MG63 (cell line): ENCODE results near the gene PHLDB2. TPM values are rescaled to one million over a fixed set of nuclear protein-coding genes. Genes with fewer than 3 reads are reported as not detected.

Experiments used
- DNase-seq: peaks from one replicate; pipeline ENCODE4 v3.0.0-alpha.2; 2020
- H3K27me3 ChIP-seq: fragments of 250-450 bp; sonication (Bioruptor Pico); 2 replicates; pipeline ENCODE4 v1.5.1; 2020; ENCODE audit warnings: mild to moderate bottlenecking, moderate library complexity
- H3K36me3 ChIP-seq: fragments of 250-450 bp; sonication (Bioruptor Pico); 2 replicates; pipeline ENCODE4 v1.5.1; 2020; ENCODE audit warnings: mild to moderate bottlenecking, moderate library complexity
- H3K4me3 ChIP-seq: fragments of 250-450 bp; sonication (Bioruptor Pico); 2 replicates; pipeline ENCODE4 v1.5.1; 2020; ENCODE audit warnings: mild to moderate bottlenecking, moderate library complexity
- H3K9me3 ChIP-seq: fragments of 250-450 bp; sonication (Bioruptor Pico); 2 replicates; pipeline ENCODE4 v1.5.1; 2020; ENCODE audit warnings: mild to moderate bottlenecking, moderate library complexity
- total RNA-seq: library from RNA; depleted of rRNA; stranded (reverse); fragments of >200 nt; shearing (Covaris generic); gene quantifications from 2 replicates; pipeline ENCODE4 v1.2.3, GENCODE V29; 2014; ENCODE audit warnings: low replicate concordance

The PHLDB2 gene
- total RNA-seq, 1 experiment from 2014 or later = 65.4 TPM

DNA sequence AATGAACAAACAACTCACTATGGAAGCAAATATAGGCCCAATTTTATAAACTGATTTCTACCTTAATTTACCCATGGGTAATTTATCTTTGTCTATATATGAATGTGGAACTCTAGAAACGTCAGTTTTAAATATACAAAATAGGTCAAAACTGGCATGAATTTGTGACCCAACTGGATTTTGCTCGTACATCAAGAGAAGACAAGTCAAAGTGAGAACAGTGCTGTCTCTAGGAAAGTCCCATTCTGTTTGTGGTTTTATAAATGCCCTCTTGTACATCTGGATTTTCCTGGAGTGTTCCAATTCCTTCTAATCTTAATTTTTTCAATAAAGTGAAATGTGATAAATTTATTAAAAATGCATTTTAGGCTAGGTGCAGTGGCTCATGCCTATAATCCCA, 69.5 kb downstream of the PHLDB2 start:
- Histone ChIP-seq H3K4me3 (no peak overlapping the region), H3K27me3 (no peaks in the 10 kb centered on the region), H3K9me3 (no peaks in the 10 kb centered on the region), H3K36me3 (peaks cover 20% of the 10 kb centered on the region)
- DNase-seq = no peak

DNA sequence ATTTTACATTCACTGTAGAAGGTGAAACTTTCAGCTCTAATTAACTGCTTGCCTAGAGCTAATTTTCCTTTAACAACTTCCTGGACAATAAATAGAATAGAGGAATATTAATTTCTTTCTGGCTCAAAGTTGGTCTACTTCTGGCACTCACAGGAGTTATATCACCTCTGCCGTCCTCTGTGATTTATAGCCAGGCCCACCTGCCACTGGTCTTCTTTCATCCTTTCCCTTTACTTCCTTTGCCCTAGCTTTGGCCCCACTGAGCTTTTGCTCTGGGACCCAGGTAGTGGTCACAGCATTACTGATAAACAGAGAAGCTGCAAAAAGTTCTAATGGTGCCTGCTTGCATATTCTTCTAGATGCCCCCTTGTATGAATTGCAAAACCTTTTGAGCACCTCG, 70.4 kb downstream of the PHLDB2 start:
- H3K27me3 ChIP-seq = no peaks in the 10 kb centered on the region
- peaks cover 4% of the 10 kb centered on the region; the same call in 1 of the 2 replicates for H3K9me3 ChIP-seq
- H3K36me3 ChIP-seq = peaks cover 24% of the 10 kb centered on the region
- DNase-seq = no peak
- no peak overlapping the region for H3K4me3 ChIP-seq

DNA sequence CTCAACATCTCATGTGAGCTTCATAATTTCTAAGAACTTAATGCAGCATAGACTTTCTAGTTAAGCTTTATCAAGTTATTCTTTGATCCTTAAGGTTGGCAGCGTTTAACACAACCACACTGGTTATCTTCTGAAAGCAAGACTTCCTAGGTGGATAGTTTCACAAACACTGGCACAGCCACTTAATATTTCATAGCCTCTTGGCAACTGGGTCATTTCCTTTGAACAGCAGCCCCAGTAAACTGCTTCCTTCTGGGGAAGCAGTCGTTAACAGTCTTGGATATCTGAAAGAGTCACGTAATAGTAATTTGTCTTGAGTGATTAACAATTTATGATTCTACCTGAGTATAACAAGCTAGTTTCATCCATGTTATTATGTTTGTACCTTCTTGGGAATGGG, 73.9 kb downstream of the PHLDB2 start:
- H3K36me3 ChIP-seq = peaks cover 20% of the 10 kb centered on the region
- DNase-seq = no peak
- H3K9me3 ChIP-seq = peaks cover 4% of the 10 kb centered on the region; the same call in 1 of the 2 replicates
- no peak overlapping the region for H3K4me3 ChIP-seq
- no peaks in the 10 kb centered on the region for H3K27me3 ChIP-seq

DNA sequence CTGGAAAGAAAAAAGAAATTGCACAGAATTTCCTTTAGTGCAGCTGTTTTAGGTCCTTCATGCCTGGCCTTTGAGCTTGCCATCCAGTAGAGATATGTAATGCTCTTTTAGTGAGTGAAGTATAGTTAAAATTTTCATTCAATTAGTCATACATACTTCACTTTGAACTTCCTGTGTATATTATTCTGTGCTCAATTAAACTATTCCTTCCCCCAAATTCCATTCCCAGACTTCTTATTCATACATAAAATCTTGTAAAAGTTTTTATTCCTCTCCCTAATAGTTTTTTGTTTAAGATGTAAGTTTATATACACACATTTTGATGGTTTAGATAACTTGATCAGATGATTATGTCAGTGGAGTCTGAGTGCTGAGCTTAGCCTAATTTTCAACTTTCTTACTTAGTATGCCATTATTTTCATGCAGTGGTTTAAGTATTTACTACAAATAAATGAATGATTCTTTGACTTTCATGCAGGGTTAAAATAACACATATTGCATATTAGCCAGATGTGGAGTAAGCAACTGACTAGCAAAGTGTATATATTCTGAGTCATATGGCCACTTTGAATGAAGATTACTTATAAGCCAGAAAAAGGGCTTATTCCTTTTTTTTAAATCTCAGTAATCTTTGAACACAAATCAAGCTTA, 77.3 kb downstream of the PHLDB2 start:
- DNase-seq = peak; percentile 41
- H3K9me3 ChIP-seq = peaks cover 4% of the 10 kb centered on the region; the same call in 1 of the 2 replicates
- peaks cover 43% of the 10 kb centered on the region for H3K36me3 ChIP-seq
- no peak overlapping the region for H3K4me3 ChIP-seq
- no peaks in the 10 kb centered on the region for H3K27me3 ChIP-seq

DNA sequence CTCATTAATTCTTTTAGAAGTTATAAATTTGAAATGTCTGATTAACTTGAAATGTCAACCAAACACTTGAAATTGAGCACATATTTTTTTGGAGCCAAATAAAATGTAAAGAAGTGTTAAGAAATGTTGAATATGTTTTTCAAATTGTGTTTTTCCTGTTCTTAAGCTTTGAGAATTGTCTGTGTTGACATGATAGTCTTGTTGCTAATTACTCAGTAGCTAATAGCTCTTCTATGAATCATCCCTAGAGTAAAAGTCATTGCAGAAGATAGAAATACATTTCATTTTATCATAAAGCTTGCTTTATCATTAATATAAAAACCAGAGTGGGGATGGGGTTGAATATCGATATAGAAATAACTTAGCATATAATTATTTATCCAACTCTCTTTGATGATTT, 77.9 kb downstream of the PHLDB2 start:
- Histone ChIP-seq H3K4me3 (no peak overlapping the region), H3K9me3 (peaks cover 4% of the 10 kb centered on the region; the same call in 1 of the 2 replicates), H3K27me3 (no peaks in the 10 kb centered on the region), H3K36me3 (peaks cover 43% of the 10 kb centered on the region)
- DNase-seq = no peak

DNA sequence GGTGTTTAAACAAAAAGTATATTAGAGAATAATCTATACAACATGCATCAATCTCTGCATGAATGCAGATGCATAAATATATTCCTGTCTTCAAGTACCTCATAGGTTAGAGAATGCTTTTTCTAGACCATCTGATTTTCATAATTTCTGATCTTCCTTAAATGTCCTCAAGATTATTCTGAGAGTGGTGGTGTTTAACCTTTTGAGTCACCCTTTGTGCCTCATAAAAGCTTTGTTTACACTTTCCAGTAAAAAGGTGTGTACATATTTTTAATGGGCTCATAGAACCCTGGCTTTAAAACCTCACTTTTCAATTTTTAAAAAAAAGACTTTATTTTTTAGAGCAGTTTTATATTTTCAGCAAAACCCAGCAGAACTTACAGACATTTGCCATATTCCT, 78.8 kb downstream of the PHLDB2 start:
- Histone ChIP-seq H3K4me3 (no peak overlapping the region), H3K9me3 (peaks cover 4% of the 10 kb centered on the region; the same call in 1 of the 2 replicates), H3K27me3 (no peaks in the 10 kb centered on the region), H3K36me3 (peaks cover 39% of the 10 kb centered on the region)
- no peak for DNase-seq

DNA sequence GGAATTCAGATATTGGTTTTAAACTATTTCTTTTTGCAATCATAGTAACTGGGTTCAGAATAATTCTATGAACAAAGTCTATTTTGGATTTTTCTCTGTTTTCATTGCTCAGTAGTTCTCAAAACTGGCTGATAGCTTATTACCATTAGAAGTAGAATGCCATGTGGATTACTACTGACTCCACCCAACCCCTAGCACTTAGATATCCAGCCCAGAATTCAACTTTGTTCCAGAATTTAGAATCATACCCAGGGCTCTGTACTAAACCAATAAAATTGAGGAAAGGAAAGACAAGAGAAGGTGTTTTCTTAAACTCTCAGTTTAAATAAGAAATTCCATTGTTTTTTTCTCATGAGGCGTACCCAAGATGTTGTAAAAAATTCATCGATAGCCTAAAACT, 80.8 kb downstream of the PHLDB2 start:
- H3K4me3 ChIP-seq = no peak overlapping the region
- H3K27me3 ChIP-seq = no peaks in the 10 kb centered on the region
- H3K36me3 ChIP-seq = peaks cover 27% of the 10 kb centered on the region
- no peak for DNase-seq
- no peaks in the 10 kb centered on the region for H3K9me3 ChIP-seq

DNA sequence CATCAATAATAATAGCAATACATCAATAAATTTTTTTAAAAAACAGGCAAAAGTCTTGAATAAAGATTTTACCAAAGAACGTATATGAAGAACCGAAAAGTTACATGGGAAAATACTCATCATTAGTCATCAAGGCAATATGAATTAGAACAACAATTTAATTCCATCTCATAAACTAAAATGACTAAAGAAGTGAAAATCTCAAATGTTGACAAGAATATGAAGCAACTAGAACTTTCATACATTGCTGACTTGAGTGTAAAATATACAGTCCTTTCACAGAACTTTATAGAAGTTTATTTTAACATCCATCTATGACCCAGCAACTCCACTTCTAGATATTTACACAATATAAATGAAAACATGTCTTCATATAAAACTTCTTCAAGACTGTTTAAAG, 84.5 kb downstream of the PHLDB2 start:
- H3K4me3 ChIP-seq = no peak overlapping the region
- H3K27me3 ChIP-seq = no peaks in the 10 kb centered on the region
- H3K9me3 ChIP-seq = no peaks in the 10 kb centered on the region
- peaks cover 29% of the 10 kb centered on the region for H3K36me3 ChIP-seq
- no peak for DNase-seq

DNA sequence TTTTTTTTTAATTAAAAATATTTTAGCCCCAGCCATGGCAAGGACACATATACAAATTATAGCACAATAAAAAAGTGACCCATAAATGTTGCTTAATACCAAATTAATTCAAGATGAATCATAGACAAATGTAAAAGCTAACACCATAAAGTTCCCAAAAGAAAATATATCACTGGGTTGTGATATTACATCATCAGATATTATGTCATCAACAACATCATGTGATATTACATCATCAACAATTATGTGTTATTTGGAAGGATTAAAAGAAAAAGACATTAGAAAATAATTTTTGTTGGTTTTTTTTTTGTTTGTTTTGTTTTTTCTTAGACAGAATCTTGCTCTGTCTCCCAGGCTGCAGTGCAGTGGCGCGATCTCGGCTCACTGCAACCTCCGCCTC, 85.3 kb downstream of the PHLDB2 start:
- H3K4me3 ChIP-seq = no peak overlapping the region
- no peaks in the 10 kb centered on the region for H3K9me3 ChIP-seq
- DNase-seq = no peak
- no peaks in the 10 kb centered on the region for H3K27me3 ChIP-seq
- H3K36me3 ChIP-seq = peaks cover 26% of the 10 kb centered on the region

DNA sequence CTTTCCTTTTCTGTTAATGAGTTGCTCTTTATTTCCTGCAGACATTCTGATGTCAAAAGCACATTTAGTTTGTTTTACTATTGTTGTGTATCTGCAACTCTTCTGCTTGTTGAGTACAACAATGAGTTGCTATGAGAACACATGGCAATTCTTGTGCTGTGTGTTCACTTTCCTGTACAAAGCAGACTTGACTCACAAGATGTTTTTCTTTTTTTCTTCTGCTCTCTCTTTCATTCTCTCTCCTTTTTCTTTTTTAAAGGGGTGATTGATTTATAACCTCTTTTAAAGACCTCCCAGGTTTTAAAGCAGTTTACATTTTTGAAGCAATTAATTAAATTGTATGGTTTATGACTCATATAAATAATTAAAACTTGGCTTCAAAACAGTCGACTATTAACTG, 88.2 kb downstream of the PHLDB2 start:
- peaks cover 9% of the 10 kb centered on the region; the same call in 1 of the 2 replicates for H3K36me3 ChIP-seq
- no peaks in the 10 kb centered on the region for H3K27me3 ChIP-seq
- H3K4me3 ChIP-seq = no peak overlapping the region
- no peaks in the 10 kb centered on the region for H3K9me3 ChIP-seq
- DNase-seq = no peak

DNA sequence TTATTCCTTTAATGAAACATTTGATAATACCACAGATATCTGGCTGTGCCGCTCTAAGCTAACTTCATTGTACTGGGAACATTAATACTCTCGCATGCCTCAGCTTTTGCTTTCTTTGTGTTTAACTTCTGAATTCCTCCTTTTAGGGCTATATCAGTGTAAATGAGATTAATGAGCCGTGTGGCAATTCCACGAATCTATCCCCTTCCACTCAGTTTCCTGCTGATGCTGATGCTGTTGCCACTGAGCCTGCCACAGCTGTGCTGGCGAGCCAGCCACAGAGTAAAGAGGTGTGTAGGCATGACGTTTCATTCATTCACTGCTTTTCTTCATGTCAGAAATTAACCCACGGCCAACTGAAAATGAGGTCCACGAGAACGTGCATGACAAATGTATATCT, 89.7 kb downstream of the PHLDB2 start:
- H3K27me3 ChIP-seq = no peaks in the 10 kb centered on the region
- no peak for DNase-seq
- no peak overlapping the region for H3K4me3 ChIP-seq
- no peaks in the 10 kb centered on the region for H3K9me3 ChIP-seq
- H3K36me3 ChIP-seq = peaks cover 12% of the 10 kb centered on the region; the same call in 1 of the 2 replicates

DNA sequence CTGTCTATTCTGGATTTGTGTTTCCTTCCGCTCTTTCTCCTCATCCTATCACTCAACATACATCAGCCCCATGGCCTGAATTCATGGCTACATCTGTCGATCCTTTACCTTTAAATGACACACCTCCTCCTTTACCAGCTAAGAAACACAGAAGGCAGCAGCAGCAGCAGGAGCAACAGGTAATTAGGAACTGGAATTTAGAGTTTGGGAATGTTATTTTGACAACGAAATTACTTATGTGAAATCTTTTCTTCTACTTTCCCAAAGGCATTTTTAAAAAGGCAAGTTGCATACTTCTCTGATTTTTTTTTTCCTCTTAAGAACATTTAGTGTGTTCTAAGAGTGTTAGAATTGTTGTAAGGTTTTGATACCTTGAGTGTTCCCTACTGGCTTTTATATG, 90.6 kb downstream of the PHLDB2 start:
- no peak for DNase-seq
- H3K36me3 ChIP-seq = peaks cover 9% of the 10 kb centered on the region; the same call in 1 of the 2 replicates
- no peaks in the 10 kb centered on the region for H3K27me3 ChIP-seq
- no peaks in the 10 kb centered on the region for H3K9me3 ChIP-seq
- no peak overlapping the region for H3K4me3 ChIP-seq

DNA sequence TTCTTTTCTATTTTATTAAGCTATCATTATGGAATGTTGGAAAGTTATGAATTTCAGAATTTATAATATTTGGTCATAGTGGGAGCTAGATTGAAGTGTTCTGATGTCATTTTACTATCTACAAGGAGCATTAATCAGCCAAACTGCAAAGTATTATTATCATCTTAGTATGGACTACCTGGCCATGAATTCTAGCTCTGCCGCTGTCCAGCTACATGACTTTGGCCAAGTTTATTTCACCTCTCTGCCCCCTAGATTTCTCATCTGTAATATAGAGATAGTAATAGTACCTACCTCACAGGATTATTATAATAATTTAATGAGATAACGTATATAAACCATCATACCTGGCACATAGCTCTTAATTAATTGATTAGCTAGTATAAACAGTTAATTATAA, 92.0 kb downstream of the PHLDB2 start:
- Histone ChIP-seq H3K27me3 (no peaks in the 10 kb centered on the region), H3K36me3 (peaks cover 9% of the 10 kb centered on the region; the same call in 1 of the 2 replicates), H3K4me3 (no peak overlapping the region), H3K9me3 (no peaks in the 10 kb centered on the region)
- DNase-seq = no peak

DNA sequence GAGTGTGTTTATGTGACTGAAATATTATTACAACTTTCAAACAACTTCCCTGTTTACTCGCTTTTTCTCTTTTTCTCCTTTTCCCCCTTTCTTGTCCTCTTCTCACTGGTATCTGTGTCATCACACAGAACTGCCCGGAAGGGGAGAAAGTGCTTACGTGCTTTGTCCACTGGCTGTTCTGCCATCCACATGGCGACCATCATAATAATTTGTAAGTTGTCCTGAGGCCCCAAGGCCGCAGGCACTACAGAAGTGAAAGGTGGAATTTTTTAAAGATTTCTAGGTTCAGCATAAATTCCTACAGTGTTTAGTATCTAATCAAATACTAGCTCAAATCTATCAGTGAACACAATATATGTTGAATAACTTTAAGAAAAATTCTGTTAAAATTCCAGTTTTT, 93.0 kb downstream of the PHLDB2 start:
- H3K36me3 ChIP-seq = peaks cover 7% of the 10 kb centered on the region; the same call in 1 of the 2 replicates
- H3K4me3 ChIP-seq = no peak overlapping the region
- no peaks in the 10 kb centered on the region for H3K27me3 ChIP-seq
- H3K9me3 ChIP-seq = no peaks in the 10 kb centered on the region
- DNase-seq = no peak

DNA sequence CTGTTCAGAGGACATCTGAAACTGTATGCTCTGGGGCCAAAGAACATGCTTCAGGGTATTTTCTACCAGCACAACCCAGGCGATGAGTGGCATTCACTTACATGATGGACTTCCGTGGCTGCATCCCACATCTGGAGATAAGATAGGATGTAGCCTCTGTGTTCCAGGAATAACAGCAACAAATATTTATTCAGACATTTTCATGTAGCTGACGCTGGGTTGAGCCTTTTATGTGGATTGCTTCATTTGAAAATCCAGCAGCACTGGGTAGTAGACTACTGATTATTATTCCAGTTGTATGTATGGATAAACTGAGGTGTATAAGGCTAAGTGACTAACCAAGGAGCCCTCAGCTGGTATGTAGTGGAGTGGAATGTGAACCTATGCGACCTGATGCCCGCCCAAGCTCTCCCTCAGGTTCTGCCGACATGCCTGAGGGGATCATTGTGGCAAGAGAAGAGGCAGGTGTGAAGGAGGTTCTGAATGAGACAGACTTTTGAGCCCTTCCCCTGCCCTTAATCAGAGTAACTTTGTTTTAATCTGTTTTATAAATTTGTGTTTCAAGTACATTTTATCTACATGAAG, 93.9 kb downstream of the PHLDB2 start:
- DNase-seq = no peak
- H3K36me3 ChIP-seq = peaks cover 7% of the 10 kb centered on the region; the same call in 1 of the 2 replicates
- H3K9me3 ChIP-seq = no peaks in the 10 kb centered on the region
- H3K27me3 ChIP-seq = no peaks in the 10 kb centered on the region
- H3K4me3 ChIP-seq = no peak overlapping the region

DNA sequence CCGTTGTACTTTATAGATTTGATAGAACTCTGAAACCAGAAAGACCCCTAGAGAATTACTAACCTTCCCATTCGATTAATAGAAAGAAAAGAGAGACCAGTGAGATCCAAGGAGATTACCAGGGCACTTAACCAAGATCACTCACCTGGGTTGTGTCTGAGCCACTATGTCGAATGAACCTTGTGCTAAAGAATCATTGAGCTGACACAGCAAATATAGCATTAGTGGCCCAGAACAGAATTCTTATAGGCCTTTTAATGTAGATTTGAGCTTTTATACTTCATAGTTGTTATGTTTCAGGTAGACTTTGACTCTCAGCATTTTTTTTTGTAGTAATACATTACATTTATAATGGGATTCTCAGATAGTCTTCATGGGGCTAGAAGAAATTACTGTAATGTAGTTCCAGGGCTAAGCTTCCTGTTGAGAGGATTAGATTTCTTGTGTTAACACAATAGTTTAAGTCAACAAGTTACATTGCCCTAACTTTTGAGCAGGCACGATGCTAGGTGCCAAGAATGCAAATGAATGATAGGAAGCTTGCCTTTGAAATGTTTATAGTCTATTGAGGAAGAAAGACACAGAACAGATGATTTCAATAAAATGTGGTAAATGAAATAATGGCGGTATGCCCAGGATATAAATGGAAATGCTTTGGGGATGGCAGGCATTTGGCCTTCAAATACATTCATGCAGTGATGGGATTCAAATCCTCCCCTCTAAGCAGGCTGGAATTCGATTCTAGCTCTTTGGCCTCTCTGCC, 95.3 kb downstream of the PHLDB2 start:
- H3K27me3 ChIP-seq = no peaks in the 10 kb centered on the region
- H3K9me3 ChIP-seq = no peaks in the 10 kb centered on the region
- no peak overlapping the region for H3K4me3 ChIP-seq
- H3K36me3 ChIP-seq = peaks cover 7% of the 10 kb centered on the region; the same call in 1 of the 2 replicates
- DNase-seq = peak; percentile 53

DNA sequence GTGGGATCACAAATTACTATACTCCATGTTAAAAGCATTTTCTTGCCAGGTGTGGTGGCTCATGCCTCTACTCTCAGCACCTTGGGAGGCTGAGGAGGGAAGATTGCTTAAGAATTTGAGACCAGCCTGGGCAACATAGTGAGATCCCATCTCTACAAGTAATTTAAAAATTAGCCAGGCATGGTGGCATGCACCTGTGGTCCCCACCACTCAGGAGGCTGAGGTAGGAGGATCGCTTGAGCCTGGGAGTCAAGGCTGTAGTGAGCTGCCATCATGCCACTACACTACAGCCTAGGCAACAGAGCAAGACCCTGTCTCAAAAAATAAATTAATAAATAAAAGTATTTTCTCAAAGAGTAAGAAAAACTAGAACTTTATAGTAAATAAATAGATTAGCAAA, 96.8 kb downstream of the PHLDB2 start:
- Histone ChIP-seq H3K36me3 (peaks cover 4% of the 10 kb centered on the region; the same call in 1 of the 2 replicates), H3K9me3 (no peaks in the 10 kb centered on the region)
- DNase-seq = no peak

More for the DNA sequence above, 96.8 kb downstream of the PHLDB2 start:
- Histone ChIP-seq H3K27me3 (no peaks in the 10 kb centered on the region), H3K4me3 (no peak overlapping the region)
